IMR-90 (cell line): ENCODE measurements around the gene USP14. TPM values are rescaled to one million over a fixed set of nuclear protein-coding genes. Genes with fewer than 3 reads are reported as not detected.

Experiments used
- ATAC-seq: fragments of 200-7000 bp; cut with Tn5 transposase; 2 replicates; pipeline ENCODE4 v1.9.1; 2020; ENCODE audit warnings: low read depth, mild to moderate bottlenecking, moderate library complexity
- BruUV-seq: library from RNA; stranded (reverse); fragments of 400-500 nt; replicated peaks from 2 replicates; lab custom pipeline; 2021; lab: Mats Ljungman, UMichigan
- CTCF ChIA-PET: fragments of 300-600 bp; formaldehyde crosslinking; extraction: SDS; loops from one replicate; lab custom pipeline; 2021; ENCODE audit warnings: antibody characterized with exemption; lab: Yijun Ruan, JAX
- POLR2A ChIA-PET: fragments of 300-600 bp; sonication (Branson Sonifier 250); formaldehyde crosslinking; loops from one replicate; lab custom pipeline; 2022; ENCODE audit warnings: antibody characterized with exemption; ENCODE audit not compliant: unreplicated experiment; lab: Charles Lee
- DNase-seq: peaks from one replicate; pipeline ENCODE4 v3.0.0; 2013
- H2AFZ ChIP-seq: replicated peaks from 2 replicates; pipeline ENCODE3; 2013; ENCODE audit warnings: low read length, mild to moderate bottlenecking; ENCODE audit not compliant: poor library complexity
- H2AK5ac ChIP-seq: 2 replicates; pipeline ENCODE4 v1.6.1; 2013; ENCODE audit warnings: low read depth, low read length, inconsistent platforms
- H2AK9ac ChIP-seq: replicated peaks from 2 replicates; pipeline ENCODE3; 2013; ENCODE audit warnings: mild to moderate bottlenecking, low read depth, low read length, moderate library complexity; ENCODE audit not compliant: poor library complexity
- H2BK120ac ChIP-seq: 2 replicates; pipeline ENCODE4 v1.6.1; 2013; ENCODE audit warnings: low read depth, low read length, inconsistent platforms
- H2BK15ac ChIP-seq: 3 replicates; pipeline ENCODE4 v1.6.1; 2013; ENCODE audit warnings: low read depth, low read length, inconsistent platforms
- H2BK20ac ChIP-seq: 2 replicates; pipeline ENCODE4 v1.6.1; 2013; ENCODE audit warnings: low read depth, mild to moderate bottlenecking, inconsistent platforms, low read length, moderate library complexity
- H2BK5ac ChIP-seq: 2 replicates; pipeline ENCODE4 v1.6.1; 2013; ENCODE audit warnings: mild to moderate bottlenecking, low read depth, low read length, inconsistent platforms; ENCODE audit not compliant: poor library complexity, severe bottlenecking
- H3K14ac ChIP-seq: replicated peaks from 2 replicates; pipeline ENCODE4 v1.6.1; 2013; ENCODE audit warnings: low read depth, low read length, inconsistent platforms
- H3K18ac ChIP-seq: 2 replicates; pipeline ENCODE4 v1.6.1; 2013; ENCODE audit warnings: low read depth, low read length, control low read depth
- H3K23ac ChIP-seq: 2 replicates; pipeline ENCODE4 v1.6.1; 2013; ENCODE audit warnings: low read depth, low read length, inconsistent platforms
- H3K27ac ChIP-seq: 2 replicates; pipeline ENCODE4 v1.5.1; 2013; ENCODE audit warnings: mild to moderate bottlenecking, control low read depth, low read length; ENCODE audit not compliant: insufficient read depth
- H3K27me3 ChIP-seq: 2 replicates; pipeline ENCODE4 v1.6.1; 2013; ENCODE audit warnings: low read length; ENCODE audit not compliant: control insufficient read depth, insufficient read depth
- H3K36me3 ChIP-seq: 2 replicates; pipeline ENCODE4 v1.6.1; 2013; ENCODE audit warnings: low read length, mixed read lengths; ENCODE audit not compliant: control insufficient read depth, insufficient read depth
- H3K4ac ChIP-seq: 2 replicates; pipeline ENCODE4 v1.6.1; 2013; ENCODE audit warnings: low read depth, low read length, inconsistent platforms
- H3K4me1 ChIP-seq: 2 replicates; pipeline ENCODE4 v1.6.1; 2013; ENCODE audit warnings: low read length, mixed read lengths; ENCODE audit not compliant: control insufficient read depth, insufficient read depth
- H3K4me2 ChIP-seq: 2 replicates; pipeline ENCODE4 v1.6.1; 2013; ENCODE audit warnings: low read depth, mild to moderate bottlenecking, control low read depth, low read length, moderate library complexity
- H3K4me3 ChIP-seq: 2 replicates; pipeline ENCODE4 v1.5.1; 2013; ENCODE audit warnings: low read depth, mild to moderate bottlenecking, control low read depth, low read length, moderate library complexity; ENCODE audit not compliant: insufficient read depth
- H3K56ac ChIP-seq: 2 replicates; pipeline ENCODE4 v1.6.1; 2013; ENCODE audit warnings: low read length, inconsistent platforms; ENCODE audit not compliant: insufficient read depth; ENCODE audit errors: extremely low read depth
- H3K79me1 ChIP-seq, 2 experiments: 2 replicates each; pipeline ENCODE4 v1.6.1; 2013; ENCODE audit warnings: low read length in 2 of 2, inconsistent platforms in 1 of 2, low read depth in 1 of 2
- H3K9ac ChIP-seq: 2 replicates; pipeline ENCODE4 v1.6.1; 2013; ENCODE audit warnings: low read depth, low read length, control low read depth
- H3K9me1 ChIP-seq: 2 replicates; pipeline ENCODE4 v1.6.1; 2013; ENCODE audit warnings: low read length, inconsistent platforms; ENCODE audit not compliant: insufficient read depth
- H3K9me3 ChIP-seq: 2 replicates; pipeline ENCODE4 v1.6.1; 2013; ENCODE audit warnings: low read length; ENCODE audit not compliant: control insufficient read depth, insufficient read depth
- H4K20me1 ChIP-seq: 2 replicates; pipeline ENCODE4 v1.6.1; 2013; ENCODE audit warnings: low read length, inconsistent platforms; ENCODE audit not compliant: insufficient read depth
- H4K5ac ChIP-seq: 2 replicates; pipeline ENCODE4 v1.6.1; 2013; ENCODE audit warnings: mild to moderate bottlenecking, low read depth, low read length, control low read depth
- H4K8ac ChIP-seq, 2 experiments: 2 replicates each; pipeline ENCODE4 v1.6.1; 2013; ENCODE audit warnings: low read depth in 2 of 2, low read length in 2 of 2, control low read depth in 1 of 2, inconsistent platforms in 1 of 2
- H4K91ac ChIP-seq: 2 replicates; pipeline ENCODE4 v1.6.1; 2013; ENCODE audit warnings: low read depth, low read length, inconsistent platforms; ENCODE audit not compliant: insufficient read depth
- BHLHE40 ChIP-seq: fragments of 150-350 bp; IDR thresholded peaks from 2 replicates; pipeline ENCODE4 v1.6.1; 2016; ENCODE audit warnings: mild to moderate bottlenecking, low read depth, low read length
- CEBPB ChIP-seq: IDR thresholded peaks from 2 replicates; pipeline ENCODE4 v1.6.1; 2012; ENCODE audit warnings: low read depth, low read length, improper control_type of control experiment
- CHD1 ChIP-seq: IDR thresholded peaks from 2 replicates; pipeline ENCODE4 v1.6.1; 2012; ENCODE audit warnings: low read depth, low read length, improper control_type of control experiment
- CTCF ChIP-seq: conservative IDR thresholded peaks from 2 replicates; pipeline ENCODE4 v1.5.1; 2012; ENCODE audit warnings: mild to moderate bottlenecking, low read depth, low read length, improper control_type of control experiment
- ELK1 ChIP-seq: fragments of 150-350 bp; IDR thresholded peaks from 2 replicates; pipeline ENCODE4 v1.6.1; 2016; ENCODE audit warnings: low read depth, mild to moderate bottlenecking, low read length, moderate library complexity, borderline replicate concordance
- FOS ChIP-seq: fragments of 150-350 bp; IDR thresholded peaks from 2 replicates; pipeline ENCODE4 v1.6.1; 2016; ENCODE audit warnings: low read depth, low read length
- MAFK ChIP-seq: IDR thresholded peaks from 2 replicates; pipeline ENCODE4 v1.6.1; 2012; ENCODE audit warnings: low read depth, low read length, improper control_type of control experiment
- MAZ ChIP-seq: IDR thresholded peaks from 2 replicates; pipeline ENCODE4 v1.6.1; 2012; ENCODE audit warnings: low read depth, mild to moderate bottlenecking, low read length, improper control_type of control experiment, moderate library complexity, borderline replicate concordance
- MXI1 ChIP-seq: IDR thresholded peaks from 2 replicates; pipeline ENCODE4 v1.6.1; 2012; ENCODE audit warnings: low read depth, mild to moderate bottlenecking, low read length, moderate library complexity, borderline replicate concordance
- NFE2L2 ChIP-seq: fragments of 150-350 bp; IDR thresholded peaks from 2 replicates; pipeline ENCODE4 v1.6.1; 2016; ENCODE audit warnings: low read depth, mild to moderate bottlenecking, low read length
- POLR2A ChIP-seq: IDR thresholded peaks from 2 replicates; pipeline ENCODE4 v1.6.1; 2012; ENCODE audit warnings: mild to moderate bottlenecking, low read depth, low read length
- RAD21 ChIP-seq: IDR thresholded peaks from 2 replicates; pipeline ENCODE4 v1.6.1; 2012; ENCODE audit warnings: low read length, improper control_type of control experiment
- RCOR1 ChIP-seq: IDR thresholded peaks from 2 replicates; pipeline ENCODE4 v1.6.1; 2012; ENCODE audit warnings: mild to moderate bottlenecking, low read length, improper control_type of control experiment; ENCODE audit not compliant: insufficient replicate concordance
- RFX5 ChIP-seq: IDR thresholded peaks from 2 replicates; pipeline ENCODE4 v1.8.0; 2012; ENCODE audit warnings: low read depth, mild to moderate bottlenecking, low read length, moderate library complexity
- SMC3 ChIP-seq: fragments of 150-350 bp; IDR thresholded peaks from 2 replicates; pipeline ENCODE4 v1.6.1; 2016; ENCODE audit warnings: low read depth, mild to moderate bottlenecking, antibody characterized with exemption, low read length, moderate library complexity
- USF2 ChIP-seq: fragments of 150-350 bp; IDR thresholded peaks from 2 replicates; pipeline ENCODE4 v1.6.1; 2017; ENCODE audit warnings: mild to moderate bottlenecking, antibody characterized with exemption, low read length, low read depth
- WGBS, 2 experiments: methylation state at CpG; one replicate each; pipeline versions ENCODE4 v1.1.5 to v1.1.7; 2013; ENCODE audit warnings: missing lambda C conversion rate in 2 of 2; ENCODE audit not compliant: insufficient read length in 1 of 2; ENCODE audit errors: extremely low coverage in 2 of 2; 5-methylcytosine and 5-hydroxymethylcytosine counted together
- dilution Hi-C: fragments of 300-500 bp; cut with HindIII; formaldehyde crosslinking; loops from one replicate; pipeline ENCODE4 v1.14.3; 2018; ENCODE audit warnings: low sequenced_read_pairs; ENCODE audit not compliant: unreplicated experiment
- in situ Hi-C: fragments of 300-500 bp; cut with MboI; formaldehyde crosslinking; loops from 3 replicates; pipeline ENCODE4 v1.14.3; 2019; ENCODE audit warnings: low sequenced_read_pairs, inconsistent platforms, mixed read lengths
- intact Hi-C: fragments of 100-400 bp; cut with micrococcal nuclease; formaldehyde crosslinking; loops from 2 replicates; pipeline ENCODE4 v1.10.0; 2022
- polyA plus RNA-seq, 3 experiments: library from polyadenylated mRNA; depleted of rRNA; stranded (reverse); fragments of >200 nt; gene quantifications; 2 replicates each; pipeline ENCODE4 v1.2.3, GENCODE V29; 2012; ENCODE audit warnings: low replicate concordance in 1 of 3
- total RNA-seq: library from RNA; depleted of rRNA; stranded (reverse); fragments of >200 nt; gene quantifications from 2 replicates; pipeline ENCODE4 v1.2.3, GENCODE V29; 2012

Gene USP14
- total and polyA plus RNA-seq, 2 of the 4 experiments (the other 2 are of a cell fraction), result 11.5 to 32.4 TPM

- Histone ChIP-seq H3K27me3 (no peaks in the 10 kb centered on the region), H3K56ac (no peak overlapping the region), H2BK15ac (no peak overlapping the region), H2AFZ (no peak overlapping the region), H3K4me1 (no peaks in the 10 kb centered on the region), H3K9me1 (no peaks in the 10 kb centered on the region), H3K27ac (no peak overlapping the region), H2AK5ac (no peak overlapping the region), H3K9me3 (no peaks in the 10 kb centered on the region), H2BK5ac (no peak overlapping the region), H3K36me3 (peaks cover 5% of the 10 kb centered on the region; the same call in 1 of the 2 replicates), H3K18ac (no peak overlapping the region), H3K79me1 (peaks cover 5 to 24% of the 10 kb centered on the region in 2 experiments; a peak in 3 of 4 replicates), H4K8ac (no peak overlapping the region), H3K4ac (no peak overlapping the region), H3K9ac (no peak overlapping the region), H3K23ac (no peak overlapping the region), H2AK9ac (no peak overlapping the region), H4K5ac (no peak overlapping the region), H2BK120ac (no peak overlapping the region), H4K20me1 (peaks cover 20% of the 10 kb centered on the region), H3K4me3 (no peak overlapping the region), H3K14ac (no peak overlapping the region), H3K4me2 (no peak overlapping the region), H4K91ac (no peak overlapping the region), H2BK20ac (no peak overlapping the region)
- no peak for DNase-seq
- intact Hi-C loops, result no loop called here
- POLR2A ChIA-PET, result no interaction called here
- BruUV-seq, result TSS peak; percentile 12
- WGBS, 2 experiments, result 100% methylated on average over 6 of the region's 11 CpGs; no CpG with 5 or more reads in 1 of the 2 experiments
- dilution Hi-C loops, result no loop called here
- no peak for ATAC-seq
- TF ChIP-seq MAZ (no peak), MAFK (no peak), SMC3 (no peak), RAD21 (no peak), NFE2L2 (no peak), BHLHE40 (no peak), USF2 (no peak), CTCF (no peak), CHD1 (no peak), ELK1 (no peak), FOS (no peak), MXI1 (no peak), RCOR1 (no peak), RFX5 (no peak), POLR2A (no peak), CEBPB (no peak)
- CTCF ChIA-PET, result no interaction called here
- in situ Hi-C loops, result no loop called here
Measured at GRCh38 chr18:160831-161570, 2.6 kb downstream of the USP14 start.
